NAMALWA (cell line): ENCODE results near the gene KRTAP19-5.
A peak's percentile ranks its signal among the peaks of the same experiment; 100 is the strongest.

ENCODE experiments used
- DNase-seq: peaks from one replicate; pipeline ENCODE4 v3.0.0-alpha.2; 2015; ENCODE audit warnings: low spot score

KRTAP19-5 gene

GRCh38 chr21:30502041-30502440 lies at the start of gene KRTAP19-5:
Gene KRTAP19-5, minus strand, starts transcription at chr21:30502141. Its CDS starts 51 bp downstream, at chr21:30502090.
- no peak for DNase-seq

DNA sequence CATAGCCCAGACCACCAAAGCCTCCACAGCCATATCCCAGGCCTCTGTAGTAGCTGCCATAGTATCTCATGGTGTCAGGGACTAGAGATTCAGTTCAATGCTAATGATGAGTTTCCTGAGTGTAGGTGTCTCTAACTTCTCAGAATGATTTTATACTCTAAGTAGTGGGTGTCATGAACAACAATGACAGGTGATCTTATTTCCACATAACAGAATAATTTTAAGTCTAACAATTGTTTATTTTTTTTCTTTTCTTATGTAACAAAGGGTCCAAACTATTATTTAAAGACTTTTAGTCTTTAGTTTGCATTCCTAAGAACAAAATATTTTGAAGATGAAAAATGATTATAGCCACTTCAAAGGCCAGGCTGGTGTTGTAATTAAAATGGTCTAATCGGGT lies 39.8 kb upstream of the KRTAP19-5 start, which contains the start of gene KRTAP19-6:
KRTAP19-6 (minus strand) TSS at position 101 of the 400 bp plus-strand sequence; CDS start at position 70, 31 bp downstream.
- no peak for DNase-seq

DNA sequence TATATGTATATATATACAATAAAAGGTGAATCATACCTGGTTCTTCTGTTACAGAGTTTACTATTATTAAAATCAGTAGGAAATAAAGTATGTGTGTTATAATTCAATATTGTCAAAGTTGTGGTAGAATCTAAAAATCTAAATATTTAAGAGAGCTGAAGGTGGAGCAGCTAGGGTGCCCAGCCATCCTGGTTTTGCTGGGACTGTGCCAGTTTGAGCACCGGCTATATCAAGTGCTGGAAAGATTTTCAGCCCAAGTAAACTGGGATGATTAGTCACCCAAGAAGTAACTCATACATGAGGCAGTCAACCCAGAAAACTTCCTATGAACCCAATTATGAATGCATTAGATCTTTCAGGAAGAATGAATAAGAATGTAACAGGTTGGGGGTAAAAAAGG lies 16.9 kb upstream of the KRTAP19-5 start:
- DNase-seq = no peak

GRCh38 chr21:30515681-30516080 lies 13.7 kb upstream of the KRTAP19-5 start:
- no peak for DNase-seq

GRCh38 chr21:30505621-30506205 lies 3.8 kb upstream of the KRTAP19-5 start:
- DNase-seq = peak; percentile 20

GRCh38 chr21:30497065-30497464 lies 4.9 kb downstream of the KRTAP19-5 start, which contains the start of gene KRTAP19-4:
Gene KRTAP19-4, minus strand, starts transcription at chr21:30497165. Its CDS starts 55 bp downstream, at chr21:30497110.
- DNase-seq = no peak

DNA sequence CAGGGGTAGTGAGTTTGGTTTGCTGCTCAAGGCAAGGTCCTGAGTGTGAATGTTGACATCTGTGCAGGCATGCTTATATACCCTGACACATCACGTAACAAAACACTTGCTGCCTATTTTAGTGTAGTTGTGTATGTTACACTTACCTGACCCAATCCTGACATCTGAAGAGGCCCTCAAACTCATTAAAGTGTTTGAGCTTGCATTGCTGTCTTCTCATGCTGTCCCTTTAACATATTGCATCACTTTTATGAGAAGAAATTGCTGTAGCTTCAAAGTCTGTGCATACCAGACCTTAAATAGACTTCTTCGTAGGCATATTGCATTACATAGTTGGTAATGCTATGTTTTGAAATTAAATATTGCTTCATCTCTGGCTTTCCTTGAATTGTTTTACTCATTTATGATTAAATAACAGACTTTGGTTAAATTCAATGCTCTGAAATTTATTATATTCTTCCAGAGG lies 9.9 kb downstream of the KRTAP19-5 start, which contains the start of gene KRTAP19-3:
KRTAP19-3 (minus strand) TSS at position 51 of the 466 bp plus-strand sequence. CDS start 56 bp downstream, outside the sequence.
- DNase-seq = no peak

- DNase-seq = no peak
These were observed 14.6 kb downstream of the KRTAP19-5 start, which contains the start of gene KRTAP19-2 for GRCh38 chr21:30487336-30487735. Gene KRTAP19-2, minus strand, starts transcription at chr21:30487436. Its CDS starts 88 bp downstream, at chr21:30487348.

GRCh38 chr21:30486180-30486579 lies 15.8 kb downstream of the KRTAP19-5 start:
- no peak for DNase-seq

DNA sequence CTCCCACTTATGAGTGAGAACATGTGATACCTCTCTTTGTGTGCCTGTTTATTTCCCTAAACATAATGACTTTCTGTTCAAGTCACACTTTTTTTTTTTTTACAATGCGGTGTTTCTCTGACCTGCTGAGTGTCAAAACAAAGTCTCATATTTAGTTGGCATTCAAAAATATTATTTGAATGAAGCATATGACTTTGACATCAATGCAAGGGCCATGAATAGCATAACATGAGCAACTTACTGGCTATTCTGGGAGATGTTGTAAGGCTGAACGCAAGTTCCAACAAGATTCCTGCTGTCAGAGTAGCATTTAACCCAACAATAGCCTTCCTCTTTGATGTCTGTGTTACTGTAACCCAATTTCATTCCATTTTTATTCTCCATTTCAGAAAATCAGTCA lies 19.8 kb downstream of the KRTAP19-5 start:
- no peak for DNase-seq

DNA sequence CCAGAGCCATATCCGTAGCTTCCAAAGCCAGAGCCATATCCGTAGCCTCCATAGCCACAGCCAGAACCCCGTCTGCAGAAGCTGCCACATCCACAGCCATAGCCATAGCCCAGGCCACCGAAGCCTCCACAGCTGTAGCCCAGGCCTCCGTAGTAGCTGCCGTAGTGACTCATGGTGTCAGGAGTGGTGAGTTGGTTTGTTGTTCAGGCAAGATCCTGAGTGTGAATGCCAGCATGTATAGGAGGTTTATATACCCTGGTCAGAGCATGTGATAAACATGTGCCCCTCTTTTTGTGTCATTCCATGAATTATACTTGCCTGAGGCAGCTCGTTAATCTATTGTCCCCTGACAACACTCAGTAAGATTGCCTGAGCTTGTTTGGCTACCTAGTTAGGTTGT lies 21.8 kb downstream of the KRTAP19-5 start, which contains the start of gene KRTAP19-1:
KRTAP19-1 (minus strand) TSS at position 223 of the 400 bp plus-strand sequence; CDS start at position 173, 50 bp downstream.
- DNase-seq = no peak

GRCh38 chr21:30479259-30479658 lies 22.7 kb downstream of the KRTAP19-5 start:
- DNase-seq = no peak

DNA sequence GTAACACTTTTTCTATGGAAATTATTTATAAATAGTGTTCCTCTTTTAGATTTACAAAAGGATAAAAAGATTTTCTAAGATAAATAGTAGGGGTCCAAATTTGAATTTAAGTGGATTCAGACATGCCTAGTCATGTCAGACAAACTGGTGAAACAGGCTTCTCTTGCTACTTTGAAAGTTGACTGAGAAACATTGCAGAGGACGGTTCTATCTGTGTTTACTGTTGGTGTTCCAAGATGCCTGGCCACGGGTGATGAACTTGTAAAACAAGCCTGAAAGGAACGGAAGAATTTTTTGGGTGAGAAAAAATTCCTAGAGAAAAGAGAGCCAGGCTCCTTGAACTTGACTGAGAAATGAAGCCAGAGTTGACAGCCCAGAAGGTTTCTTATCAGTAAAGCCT lies 23.9 kb downstream of the KRTAP19-5 start:
- DNase-seq = no peak

DNA sequence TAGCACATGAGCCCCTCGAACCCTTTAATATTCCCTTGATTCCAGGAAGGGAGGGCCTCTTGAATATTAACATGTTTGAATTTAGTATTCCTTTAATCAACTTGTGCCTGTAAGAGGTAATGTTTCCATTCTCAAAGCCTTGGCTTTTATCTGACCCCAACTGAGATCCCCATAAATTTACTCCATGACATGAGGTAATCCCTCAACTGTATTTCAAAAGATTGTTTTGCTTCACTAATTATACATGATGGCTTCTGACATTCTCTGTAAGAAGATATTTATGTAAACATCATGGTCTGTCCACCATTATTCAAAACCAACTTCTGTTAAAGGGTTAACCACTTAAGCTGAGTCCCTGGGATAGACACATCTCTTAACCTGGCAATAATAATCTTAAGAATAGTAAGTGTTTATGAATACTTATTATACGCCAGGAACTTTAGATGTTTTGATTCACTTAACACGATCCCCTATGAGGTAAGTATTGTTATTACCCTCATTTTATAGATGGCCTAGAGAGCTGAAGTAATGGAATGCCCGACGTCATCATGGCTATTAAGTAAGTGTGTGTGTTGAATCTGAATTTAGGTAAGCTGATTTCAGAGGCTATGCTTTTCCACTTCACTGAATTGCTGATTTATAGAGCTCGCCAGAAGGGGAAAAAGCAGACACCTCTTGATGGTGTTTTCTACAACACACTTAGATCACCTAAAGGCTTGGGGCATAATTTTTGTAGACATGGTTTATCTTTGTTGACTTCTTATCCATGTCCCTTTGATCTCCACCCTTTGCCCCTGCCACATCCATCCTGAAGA lies 32.8 kb downstream of the KRTAP19-5 start:
- DNase-seq = no peak

DNA sequence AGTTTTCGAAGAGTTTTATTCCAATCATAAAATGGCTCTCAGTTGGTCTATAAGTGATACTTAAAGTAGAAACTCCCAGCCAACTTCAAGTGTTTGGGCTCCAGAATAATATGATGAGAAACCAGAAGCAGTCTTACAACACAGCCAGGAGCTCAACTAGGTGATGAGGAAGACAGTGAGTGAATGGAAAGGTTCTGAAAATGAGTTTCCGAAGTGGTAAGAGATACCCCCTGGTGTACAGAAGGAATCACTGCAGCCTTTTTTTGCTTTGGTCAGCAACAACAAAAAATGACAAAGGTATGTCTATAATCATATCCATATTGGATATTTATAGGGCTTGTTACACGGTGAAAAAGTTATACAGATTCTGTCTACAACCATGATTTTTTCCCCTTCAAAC lies 38.2 kb downstream of the KRTAP19-5 start:
- peak; percentile 54 for DNase-seq
